Hepatic stellate cell (primary cell): ENCODE results near the gene SORCS2.

Source experiments
- DNase-seq: peaks from one replicate; pipeline ENCODE4 v3.0.0; 2011; ENCODE audit warnings: low spot score

The SORCS2 gene

DNA sequence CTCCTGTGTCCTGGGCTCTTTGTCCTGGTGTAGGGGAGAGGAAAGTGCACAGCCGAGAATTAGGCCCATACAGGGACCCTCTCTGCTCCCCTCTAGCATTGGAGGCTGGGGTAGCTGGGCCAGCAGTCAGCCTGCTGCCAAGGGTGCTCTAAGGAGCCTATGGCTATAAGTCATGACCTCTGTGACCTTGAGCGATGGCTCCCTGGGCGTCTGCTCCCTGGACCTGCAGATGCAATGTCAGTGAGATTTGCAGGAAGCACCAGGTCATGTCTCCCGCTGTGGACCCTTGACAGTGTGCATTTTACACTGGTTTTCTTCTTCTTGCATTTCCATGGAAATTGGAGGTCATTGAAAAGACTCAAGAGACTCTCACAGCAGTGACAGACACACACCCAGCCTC lies 476.5 kb downstream of the SORCS2 start:
- no peak for DNase-seq

DNA sequence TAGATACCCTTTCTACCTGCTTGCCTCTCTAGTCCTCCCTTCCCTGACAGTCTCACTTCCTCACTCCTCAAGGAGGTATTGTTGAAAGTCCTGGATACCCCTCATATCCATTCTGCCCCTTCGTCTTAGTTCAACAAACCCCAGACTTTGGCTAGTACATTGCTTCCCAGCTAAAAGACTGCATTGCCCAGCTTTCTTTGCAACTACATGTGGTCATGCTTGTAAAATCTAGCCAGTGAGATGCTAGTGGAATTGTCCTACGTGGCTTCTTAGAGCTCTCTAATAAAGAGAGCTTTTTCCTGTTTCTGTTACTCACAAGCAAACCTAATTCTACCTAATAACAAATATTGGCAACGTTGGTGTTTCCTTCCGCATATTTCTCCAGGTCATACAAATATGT lies 480.3 kb downstream of the SORCS2 start:
- no peak for DNase-seq

DNA sequence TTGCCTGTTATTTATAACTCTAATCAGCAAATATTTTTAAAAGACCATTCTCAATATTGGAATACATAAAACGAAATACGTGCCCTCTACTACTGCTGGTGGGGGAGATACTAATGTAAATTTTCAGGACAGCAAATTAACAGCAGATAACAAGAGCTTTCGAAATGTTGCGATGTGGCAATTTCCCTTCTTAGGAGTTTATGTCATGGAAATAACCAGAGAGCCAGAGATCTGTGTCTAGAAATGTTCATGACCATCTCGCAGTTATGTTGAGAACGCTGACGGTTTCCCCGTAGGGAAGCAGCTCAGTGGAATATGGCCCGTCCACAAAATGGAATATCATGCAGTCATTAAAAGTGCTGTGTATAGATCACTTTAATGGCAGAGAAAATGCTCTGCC lies 480.8 kb downstream of the SORCS2 start:
- DNase-seq, result no peak

DNA sequence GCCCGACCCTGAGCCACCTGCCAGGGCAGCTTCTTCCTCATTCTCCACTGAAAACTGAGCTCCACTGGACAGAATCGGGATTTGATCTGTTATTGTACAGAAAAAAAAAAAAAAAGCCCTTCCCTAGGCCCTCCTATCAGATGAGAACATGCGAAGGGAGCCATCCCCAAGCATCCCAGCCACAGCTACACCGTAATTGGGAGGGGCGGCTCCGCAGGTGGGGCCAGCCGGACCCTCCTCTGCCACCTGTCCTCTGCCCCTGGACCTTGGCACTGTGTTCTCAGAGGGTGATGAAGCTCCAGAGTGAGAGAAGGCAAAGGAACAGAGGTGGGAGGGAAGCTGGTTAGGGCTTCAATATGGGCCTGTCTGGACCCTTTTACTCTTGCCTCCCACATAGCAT lies 482.4 kb downstream of the SORCS2 start:
- no peak for DNase-seq

DNA sequence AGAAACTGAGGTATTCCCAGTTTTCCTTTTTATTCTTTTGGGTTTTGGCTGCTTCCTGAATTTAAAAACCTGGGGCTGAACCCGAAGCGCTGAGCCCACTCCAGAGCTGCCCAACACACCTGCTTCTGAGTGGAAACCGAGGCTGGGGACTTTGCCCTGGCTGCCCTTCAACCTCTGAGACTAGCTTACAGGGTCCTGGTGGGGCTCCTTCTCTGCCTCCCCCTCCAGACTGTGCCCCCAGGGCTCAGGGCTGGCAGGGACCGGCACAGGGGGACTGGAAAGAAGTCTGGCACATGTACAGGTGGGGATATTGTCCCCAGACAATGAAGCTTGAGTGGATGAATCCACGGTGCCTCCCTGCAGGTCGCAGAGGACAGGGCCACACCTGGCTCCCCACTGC lies 482.8 kb downstream of the SORCS2 start:
- no peak for DNase-seq

- no peak for DNase-seq
Observed at GRCh38 chr4:7675612-7676320, 483.4 kb downstream of the SORCS2 start.

- no peak for DNase-seq
Observed at GRCh38 chr4:7676398-7676922, 484.1 kb downstream of the SORCS2 start.

GRCh38 chr4:7677086-7677485 lies 484.7 kb downstream of the SORCS2 start:
- no peak for DNase-seq

DNA sequence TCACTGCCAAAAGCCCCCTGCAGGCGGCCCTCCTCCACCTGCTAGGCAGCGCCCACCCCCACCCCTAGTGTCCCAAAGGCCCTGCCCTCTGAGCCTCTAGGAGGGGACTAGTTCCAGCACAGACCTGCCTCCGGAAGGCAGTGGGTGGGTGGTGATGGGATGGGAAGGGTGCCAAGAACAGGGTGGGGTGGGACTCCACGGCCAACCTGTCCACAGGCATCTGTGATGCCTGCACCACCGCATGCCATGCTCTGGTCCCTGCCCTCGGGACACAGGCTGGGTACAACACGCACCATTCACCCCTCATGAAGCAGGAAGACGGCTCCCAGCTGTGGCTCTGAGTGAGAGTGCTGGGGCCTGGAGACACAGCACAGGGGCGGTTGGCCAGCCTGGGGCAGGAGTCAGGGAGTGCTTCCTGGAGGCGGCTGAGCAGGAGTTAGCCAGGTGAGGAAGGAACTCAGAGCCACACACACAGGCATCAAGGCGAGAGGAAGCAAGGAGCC lies 485.5 kb downstream of the SORCS2 start:
- DNase-seq, result no peak

- DNase-seq, result no peak
Observed at GRCh38 chr4:7678318-7678852, 486.0 kb downstream of the SORCS2 start.

DNA sequence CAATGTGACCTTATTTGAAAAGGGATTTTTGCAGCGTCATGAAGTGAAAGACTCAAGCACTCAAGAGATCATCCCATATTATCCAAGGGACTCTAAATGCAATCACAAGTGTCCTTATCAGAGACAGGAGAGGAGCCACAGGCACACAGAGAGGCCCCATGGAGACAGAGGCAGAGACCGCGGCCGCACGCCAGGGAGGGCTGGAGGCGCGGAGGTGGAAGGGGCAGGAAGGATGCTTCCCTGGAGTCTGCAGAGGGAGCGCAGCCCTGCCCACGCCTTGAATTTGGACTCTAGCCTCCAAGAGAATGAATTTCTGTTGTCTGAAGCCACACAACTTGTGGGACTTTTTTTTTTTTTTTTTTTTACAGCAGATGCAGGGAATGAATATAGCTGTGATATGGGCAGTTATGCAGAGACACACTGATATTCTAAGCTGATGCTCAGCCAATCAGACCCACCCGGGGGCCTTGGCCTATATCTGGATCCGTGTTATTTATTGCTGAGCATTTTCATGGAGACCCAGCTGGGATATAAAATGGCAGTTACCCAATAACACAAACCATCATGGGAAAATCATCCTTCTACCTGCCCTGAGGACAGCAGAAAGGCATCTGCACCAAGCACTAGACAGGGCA lies 487.2 kb downstream of the SORCS2 start:
- DNase-seq, result no peak

- DNase-seq, result no peak
Observed at GRCh38 chr4:7680106-7680505, 487.8 kb downstream of the SORCS2 start.

DNA sequence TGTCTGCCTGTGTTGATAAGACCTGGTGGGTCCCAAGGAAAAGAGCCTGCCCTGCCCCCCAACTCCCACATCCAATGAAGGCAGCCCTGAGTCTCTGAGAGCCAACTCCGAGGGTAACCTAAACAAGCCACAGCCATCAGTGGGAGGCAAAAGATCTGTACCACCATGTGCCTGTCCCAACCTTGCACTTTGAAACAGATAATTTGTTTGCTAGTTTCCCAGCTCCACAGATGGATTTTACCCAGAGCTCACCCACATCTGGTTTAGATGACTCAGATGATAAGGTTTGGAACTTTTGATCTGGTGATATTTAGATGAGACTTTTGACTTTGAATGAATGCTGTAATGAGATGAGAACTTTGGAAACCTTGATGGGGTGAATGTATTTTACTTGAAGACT lies 488.4 kb downstream of the SORCS2 start:
- no peak for DNase-seq

DNA sequence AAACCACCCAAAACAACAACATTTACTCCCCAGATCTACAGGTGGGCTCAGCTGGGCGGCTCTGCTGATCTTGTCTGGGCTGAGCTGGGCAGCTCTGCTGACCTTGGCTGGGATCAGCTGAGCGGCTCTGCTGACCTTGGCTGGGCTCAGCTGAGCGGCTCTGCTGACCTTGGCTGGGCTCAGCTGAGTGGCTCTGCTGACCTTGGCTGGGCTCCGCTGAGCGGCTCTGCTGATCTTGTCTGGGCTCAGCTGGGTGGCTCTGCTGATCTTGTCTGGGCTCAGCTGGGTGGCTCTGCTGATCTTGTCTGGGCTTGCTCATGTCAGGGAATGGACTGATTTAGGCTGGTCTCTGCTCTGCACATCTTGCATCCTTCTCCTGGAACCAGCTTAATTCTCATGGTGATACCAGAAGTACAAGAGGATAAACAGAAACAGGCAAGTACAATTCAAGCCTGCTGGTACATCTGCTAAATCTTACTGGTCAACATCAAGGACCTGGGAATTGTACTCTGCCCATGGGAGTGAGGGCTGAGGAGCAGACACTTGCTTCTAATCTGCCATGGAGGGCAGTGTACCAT lies 490.9 kb downstream of the SORCS2 start:
- DNase-seq, result no peak

DNA sequence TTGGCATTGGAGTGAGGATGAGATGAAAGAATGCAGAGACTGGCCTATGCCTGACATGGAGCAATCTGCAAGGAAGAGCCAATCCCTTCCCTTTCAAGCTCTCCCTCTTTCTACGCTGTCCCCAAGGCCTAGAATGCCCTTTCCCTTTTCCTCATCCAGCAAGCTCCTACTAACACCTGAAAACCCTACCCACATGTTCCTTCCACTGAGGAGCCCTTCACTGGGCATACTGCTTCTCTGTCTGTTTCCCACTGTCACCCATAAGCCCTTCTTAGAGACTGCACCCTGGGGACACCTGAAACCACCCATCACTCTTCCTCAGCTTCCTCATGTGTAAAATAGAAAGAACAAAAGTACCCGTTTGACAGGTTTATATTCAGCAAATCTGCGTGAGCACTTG lies 492.0 kb downstream of the SORCS2 start:
- no peak for DNase-seq

GRCh38 chr4:7686070-7686870 lies 493.9 kb downstream of the SORCS2 start:
- no peak for DNase-seq

GRCh38 chr4:7687006-7687405 lies 494.7 kb downstream of the SORCS2 start:
- DNase-seq, result no peak

- DNase-seq, result no peak
Observed at GRCh38 chr4:7687796-7688195, 495.5 kb downstream of the SORCS2 start.

DNA sequence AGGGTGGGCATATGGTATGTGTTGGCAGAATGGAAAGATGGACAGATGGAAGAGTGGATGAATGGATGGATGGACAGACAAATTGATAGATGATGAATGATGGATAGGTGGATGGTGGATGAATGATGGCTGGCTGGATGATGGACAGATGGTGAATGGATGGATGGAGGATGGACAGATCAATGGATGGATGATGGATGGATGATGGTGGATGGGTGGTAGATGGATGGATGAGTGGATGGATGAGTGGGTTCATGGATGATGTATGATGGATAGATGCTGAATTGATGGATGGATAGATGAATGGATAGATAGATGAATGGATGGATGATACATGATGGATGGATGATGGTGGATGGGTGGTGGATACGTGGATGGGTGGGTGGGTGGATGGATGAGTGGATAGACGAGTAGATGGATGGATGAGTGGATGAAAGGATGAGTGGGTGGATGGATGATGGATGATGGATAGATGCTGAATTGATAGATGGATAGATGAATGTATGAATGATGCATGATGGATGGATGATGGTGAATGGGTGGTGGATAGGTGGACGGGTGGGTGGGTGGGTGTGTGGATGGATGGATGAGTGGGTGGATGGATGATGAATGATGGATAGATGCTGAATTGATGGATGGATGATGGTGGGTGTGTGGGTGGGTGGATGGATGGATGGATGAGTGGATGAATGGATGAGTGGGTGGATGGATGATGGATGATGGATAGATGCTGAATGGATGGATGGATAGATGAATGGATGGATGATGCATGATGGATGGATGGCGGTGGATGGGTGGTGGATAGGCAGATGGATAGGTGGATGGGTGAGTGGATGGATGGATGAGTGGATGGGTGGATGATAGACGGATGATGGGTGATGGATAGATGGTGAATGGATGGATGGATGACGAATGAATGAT lies 497.7 kb downstream of the SORCS2 start:
- no peak for DNase-seq

GRCh38 chr4:7691061-7691460 lies 498.7 kb downstream of the SORCS2 start:
- DNase-seq, result no peak

DNA sequence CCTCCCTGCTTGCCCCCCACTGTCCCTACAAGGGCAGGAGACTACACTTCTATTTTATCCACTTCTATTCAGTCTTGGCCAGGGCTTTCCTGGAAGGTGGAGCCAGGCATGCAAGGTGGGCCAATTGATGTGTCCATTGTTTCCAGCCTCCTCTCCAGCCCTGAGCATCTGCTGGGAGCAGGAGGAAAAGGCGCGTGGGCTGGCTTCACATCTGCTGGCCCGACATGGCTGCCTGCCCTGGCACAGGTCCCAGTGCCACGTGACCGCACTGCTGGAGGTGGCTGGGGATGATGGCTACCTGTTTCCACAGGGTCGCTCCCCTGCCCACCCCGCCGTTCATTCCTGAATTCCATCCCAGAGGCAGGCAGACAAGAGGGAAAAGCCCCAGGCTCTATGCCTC lies 499.6 kb downstream of the SORCS2 start:
- no peak for DNase-seq
